GM12874 (cell line): ENCODE results near the gene D2HGDH.
A peak's percentile ranks its signal among the peaks of the same experiment; 100 is the strongest.

Experiments used
- CTCF ChIP-seq: IDR thresholded peaks from 2 replicates; pipeline ENCODE4 v1.5.1; 2011; ENCODE audit warnings: low read depth, mild to moderate bottlenecking, control low read depth, low read length, moderate library complexity; ENCODE audit not compliant: insufficient read depth

The D2HGDH gene

GRCh38 chr2:241720099-241720498 is 14.3 kb upstream of the D2HGDH start:
- no peak for TF ChIP-seq CTCF

DNA sequence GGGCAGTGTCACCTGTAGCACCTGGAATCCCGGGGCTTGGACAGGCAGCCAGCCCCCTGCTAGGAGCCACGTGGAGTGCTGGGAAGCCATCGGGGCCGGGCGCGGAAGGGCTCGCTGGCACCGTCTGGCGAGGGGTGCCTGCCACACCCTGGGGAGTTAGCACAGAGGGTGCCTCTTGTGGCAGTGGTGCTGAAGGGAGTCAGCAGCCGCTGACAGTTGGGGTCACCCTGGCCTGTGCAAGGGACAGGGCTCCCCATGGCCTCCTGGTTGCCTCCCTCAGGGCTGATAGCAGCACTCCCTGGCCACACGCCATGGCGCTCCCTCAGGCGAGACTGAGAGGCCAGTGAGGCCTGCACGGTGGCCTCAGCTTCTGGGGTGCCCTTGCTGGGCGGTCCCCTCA is 13.9 kb upstream of the D2HGDH start:
- no peak for TF ChIP-seq CTCF

DNA sequence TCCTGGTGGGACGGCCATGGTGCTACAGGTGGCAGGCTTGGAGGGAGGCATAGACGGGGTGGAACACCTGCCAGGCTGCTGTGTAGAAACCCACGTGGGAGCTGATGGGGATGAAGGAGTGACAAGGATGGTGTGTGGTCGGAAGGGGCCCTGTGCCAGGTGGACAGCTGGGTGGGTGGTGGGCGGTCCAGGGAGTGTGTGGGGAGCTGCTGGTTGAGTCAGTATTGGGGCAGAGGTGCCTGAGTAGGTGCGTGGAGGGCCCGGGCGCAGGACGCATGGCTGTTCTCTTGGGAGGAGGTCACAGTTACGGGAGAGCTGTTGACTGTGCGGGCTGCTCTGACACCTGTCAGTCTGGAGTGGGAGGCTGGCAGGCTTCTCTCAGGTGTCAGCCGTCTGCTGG is 12.6 kb upstream of the D2HGDH start:
- no peak for TF ChIP-seq CTCF

DNA sequence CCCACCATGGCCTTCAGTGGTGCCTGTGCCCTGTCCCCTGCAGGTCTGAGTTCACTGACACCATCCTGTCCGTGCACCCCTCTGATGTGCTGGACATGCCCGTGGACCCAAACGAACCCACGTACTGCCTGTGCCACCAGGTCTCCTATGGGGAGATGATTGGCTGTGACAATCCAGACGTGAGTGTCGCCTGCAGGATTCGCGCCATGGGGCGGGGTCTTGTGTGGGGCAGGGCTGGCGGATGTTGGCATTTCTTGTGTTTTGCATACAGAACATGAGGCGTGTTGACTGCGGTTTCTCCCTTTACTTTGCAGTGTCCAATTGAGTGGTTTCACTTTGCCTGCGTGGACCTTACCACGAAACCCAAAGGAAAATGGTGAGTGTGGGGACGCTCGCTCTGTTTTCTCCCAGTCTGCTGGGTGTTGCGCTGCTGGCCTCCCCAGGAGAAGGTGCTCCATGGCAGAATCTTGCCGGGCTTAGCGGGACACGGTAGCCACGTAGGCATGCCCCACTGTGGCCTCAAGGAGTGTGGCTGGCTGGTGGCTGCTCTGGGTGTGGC is 11.5 kb upstream of the D2HGDH start:
- no peak for TF ChIP-seq CTCF

- TF ChIP-seq CTCF, result 0 out of 2 replicates have a peak, but pooled peaks have one; percentile 13
Measured at GRCh38 chr2:241724259-241724974, 10.0 kb upstream of the D2HGDH start.

GRCh38 chr2:241724975-241725870 is 9.2 kb upstream of the D2HGDH start:
- no peak for TF ChIP-seq CTCF

GRCh38 chr2:241726459-241726858 is 8.0 kb upstream of the D2HGDH start:
- TF ChIP-seq CTCF, result no peak
